Measurements from ENCODE around the gene RPS6KA5. TPM values are rescaled to one million over a fixed set of nuclear protein-coding genes. Genes with fewer than 3 reads are reported as not detected.
A peak's percentile ranks its signal among the peaks of the same experiment; 100 is the strongest.

The RPS6KA5 gene
- total and polyA plus RNA-seq, 2 donors (not counting 1 experiment from before 2014, with no cell fraction given) = 6.0 to 34.6 TPM

- intact Hi-C loops (cut with micrococcal nuclease) = loop anchor here (1.0 kb wide), 1 partner anchor 12 kb away; no protein-coding TSS in a partner anchor
- POLR2A ChIA-PET = no interaction called here
- H3K27ac ChIP-seq (ENCODE audit: low read length in 2 of 2) = no peak within 1 kb of the TSS
- H3K9ac ChIP-seq (ENCODE audit: low read length) = peak within 1 kb of the TSS; percentile 15
- ATAC-seq (ENCODE audit: low read depth) (peak; percentile 93), DNase-seq (peak; percentile 50)
- H3K79me2 ChIP-seq (ENCODE audit: control insufficient read depth, insufficient read depth, low read length) = no peaks in the 10 kb centered on the region
- WGBS (ENCODE audit: insufficient coverage) = 1% methylated on average over 87 of the region's 111 CpGs
- H3K9me3 ChIP-seq (ENCODE audit: control extremely low read depth in 1 of 3, control insufficient read depth in 2 of 3, insufficient read depth in 1 of 3, low read length in 2 of 3) = peaks cover 0 to 5% (median 0%) of the 10 kb centered on the region in 3 donors
- Mint-ChIP-seq H3K27ac (no peak within 1 kb of the TSS), H3K27me3 (peaks cover 11% of the 10 kb centered on the region), H3K9me3 (ENCODE audit: insufficient read depth) (no peaks in the 10 kb centered on the region), H3K4me1 (peaks cover 3% of the 10 kb centered on the region), H3K4me3 (peak within 1 kb of the TSS; percentile 90)
- H4K20me1 ChIP-seq (ENCODE audit: control insufficient read depth, insufficient read depth, low read length, poor library complexity, severe bottlenecking) = no peaks in the 10 kb centered on the region
- TF ChIP-seq EZH2 (IDR thresholded peaks at IDR 0.05; ENCODE audit: borderline replicate concordance, insufficient read depth, low read depth, low read length, poor library complexity, severe bottlenecking) = no peak
- TF ChIP-seq CTCF (IDR thresholded peaks at IDR 0.05) = no peak
- H3K4me3 ChIP-seq (ENCODE audit: control extremely low read depth in 1 of 5, extremely low read depth in 1 of 5, insufficient read depth in 1 of 5, low read depth in 2 of 5, low read length in 4 of 5) = peak within 1 kb of the TSS in 3 of 5 experiments; percentile 28 to 52 (median 37)
- H3K36me3 ChIP-seq (replicated peaks in 1 of 2; ENCODE audit: control extremely low read depth in 1 of 2, control insufficient read depth in 1 of 2, extremely low read depth in 1 of 2, insufficient read depth in 2 of 2, low read length in 1 of 2) = no peaks in the 10 kb centered on the region
- H3K4me1 ChIP-seq (ENCODE audit: control insufficient read depth in 2 of 2, insufficient read depth in 2 of 2, low read length in 2 of 2) = peaks cover 9% of the 10 kb centered on the region in 2 donors
- H2AFZ ChIP-seq (ENCODE audit: insufficient read depth, low read depth, low read length, poor library complexity, severe bottlenecking) = peak within 1 kb of the TSS; percentile 58
- peaks cover 0 to 18% (median 2%) of the 10 kb centered on the region in 4 experiments for H3K27me3 ChIP-seq (replicated peaks in 1 of 4; ENCODE audit: control extremely low read depth in 1 of 4, control insufficient read depth in 3 of 4, insufficient read depth in 4 of 4, low read length in 3 of 4)
- peak within 1 kb of the TSS; percentile 69 for H3K4me2 ChIP-seq (replicated peaks; ENCODE audit: low read depth, low read length, poor library complexity, severe bottlenecking)
- CTCF ChIA-PET = interaction anchor here (0.7 to 1.1 kb wide), 3 partner anchors 56 to 416 kb away, joined by 3 read pairs; no protein-coding TSS in a partner anchor
These were observed 244.4 kb downstream of the RPS6KA5 start, which contains the start of gene TTC7B for GRCh38 chr14:90815822-90816662. Gene TTC7B (minus strand): TSS chr14:90816430. CDS start chr14:90816295, 135 bp downstream.

GRCh38 chr14:90815572-90815821, 244.9 kb downstream of the RPS6KA5 start:
- no peaks in the 10 kb centered on the region for H4K20me1 ChIP-seq (ENCODE audit: control insufficient read depth, insufficient read depth, low read length, poor library complexity, severe bottlenecking)
- TF ChIP-seq CTCF (IDR thresholded peaks at IDR 0.05) = no peak
- no peak for TF ChIP-seq EZH2 (IDR thresholded peaks at IDR 0.05; ENCODE audit: borderline replicate concordance, insufficient read depth, low read depth, low read length, poor library complexity, severe bottlenecking)
- WGBS (ENCODE audit: insufficient coverage) = 58% methylated on average over 5 of the region's 5 CpGs
- peak overlapping the region; percentile 90 for H3K4me3 Mint-ChIP-seq
- H3K36me3 ChIP-seq (replicated peaks in 1 of 2; ENCODE audit: control extremely low read depth in 1 of 2, control insufficient read depth in 1 of 2, extremely low read depth in 1 of 2, insufficient read depth in 2 of 2, low read length in 1 of 2) = no peaks in the 10 kb centered on the region
- intact Hi-C loops (cut with micrococcal nuclease) = no loop called here
- ATAC-seq (ENCODE audit: low read depth) = no peak
- no peak overlapping the region for H3K27ac Mint-ChIP-seq
- H3K27ac ChIP-seq (ENCODE audit: low read length in 2 of 2) = no peak overlapping the region
- CTCF ChIA-PET = interaction anchor here (0.7 to 1.1 kb wide), 3 partner anchors 55 to 416 kb away, joined by 3 read pairs; no protein-coding TSS in a partner anchor
- H3K4me3 ChIP-seq (ENCODE audit: control extremely low read depth in 1 of 5, extremely low read depth in 1 of 5, insufficient read depth in 1 of 5, low read depth in 2 of 5, low read length in 4 of 5) = peak overlapping the region in 3 of 5 experiments; percentile 28 to 52 (median 37)
- H3K27me3 Mint-ChIP-seq = peaks cover 11% of the 10 kb centered on the region
- H3K9me3 Mint-ChIP-seq (ENCODE audit: insufficient read depth) = no peaks in the 10 kb centered on the region
- H3K79me2 ChIP-seq (ENCODE audit: control insufficient read depth, insufficient read depth, low read length) = no peaks in the 10 kb centered on the region
- POLR2A ChIA-PET = no interaction called here
- H3K4me1 ChIP-seq (ENCODE audit: control insufficient read depth in 2 of 2, insufficient read depth in 2 of 2, low read length in 2 of 2) = peaks cover 9% of the 10 kb centered on the region in 2 donors
- H3K9ac ChIP-seq (ENCODE audit: low read length) = peak overlapping the region; percentile 15
- H3K9me3 ChIP-seq (ENCODE audit: control extremely low read depth in 1 of 3, control insufficient read depth in 2 of 3, insufficient read depth in 1 of 3, low read length in 2 of 3) = peaks cover 0 to 5% (median 0%) of the 10 kb centered on the region in 3 donors
- peaks cover 0 to 18% (median 2%) of the 10 kb centered on the region in 4 experiments for H3K27me3 ChIP-seq (replicated peaks in 1 of 4; ENCODE audit: control extremely low read depth in 1 of 4, control insufficient read depth in 3 of 4, insufficient read depth in 4 of 4, low read length in 3 of 4)
- DNase-seq = no peak
- peak overlapping the region; percentile 69 for H3K4me2 ChIP-seq (replicated peaks; ENCODE audit: low read depth, low read length, poor library complexity, severe bottlenecking)
- peaks cover 3% of the 10 kb centered on the region for H3K4me1 Mint-ChIP-seq
- H2AFZ ChIP-seq (ENCODE audit: insufficient read depth, low read depth, low read length, poor library complexity, severe bottlenecking) = peak overlapping the region; percentile 58
